Hepatic stellate cell (primary cell): ENCODE data around the gene PECR.
A peak's percentile ranks its signal among the peaks of the same experiment; 100 is the strongest.

Experiments used
- DNase-seq: peaks from one replicate; pipeline ENCODE4 v3.0.0; 2011; ENCODE audit warnings: low spot score

The PECR gene

GRCh38 chr2:216081487-216082116, at the start of gene PECR, which contains the start of gene TMEM169:
TSS of gene PECR (minus strand) at chr2:216081809. CDS start at chr2:216081741, 68 bp downstream.
TSS of gene TMEM169 (plus strand) at chr2:216081919. CDS start at chr2:216095964, 14,045 bp downstream.
- peak; percentile 85 for DNase-seq

DNA sequence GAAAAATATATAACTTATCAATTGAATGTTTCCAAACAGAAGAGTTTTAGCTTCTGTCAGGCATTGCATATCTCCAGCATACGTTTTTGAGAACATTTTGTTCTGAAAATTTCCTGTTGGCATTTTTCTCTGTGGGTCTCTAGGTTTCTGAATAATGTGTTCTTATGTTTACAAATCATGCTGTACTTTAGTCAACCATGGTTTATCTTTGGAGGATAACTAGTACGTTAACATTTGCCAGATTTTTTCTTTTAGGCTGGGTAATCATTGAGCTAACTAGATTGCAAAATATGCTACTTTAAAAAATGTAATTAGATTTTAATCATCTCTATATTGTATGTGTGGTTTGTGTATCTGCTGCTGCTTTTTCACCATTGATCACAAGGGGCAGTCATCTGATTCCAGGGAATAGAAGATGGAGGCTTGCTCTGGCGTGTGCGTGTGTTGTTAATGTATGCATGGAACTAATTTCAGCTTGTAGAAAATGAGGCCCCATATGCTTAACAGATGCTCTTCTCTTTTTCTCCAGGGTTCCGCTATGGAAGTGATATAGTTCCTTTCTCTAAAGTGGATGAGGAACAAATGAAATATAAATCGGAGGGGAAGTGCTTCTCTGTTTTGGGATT, 48.9 kb upstream of the PECR start:
- DNase-seq = no peak

GRCh38 chr2:216126943-216127342, 45.3 kb upstream of the PECR start:
- DNase-seq = no peak

GRCh38 chr2:216121255-216121654, 39.6 kb upstream of the PECR start:
- DNase-seq = no peak

GRCh38 chr2:216119986-216120385, 38.4 kb upstream of the PECR start:
- no peak for DNase-seq

GRCh38 chr2:216119146-216119545, 37.5 kb upstream of the PECR start:
- DNase-seq = no peak

DNA sequence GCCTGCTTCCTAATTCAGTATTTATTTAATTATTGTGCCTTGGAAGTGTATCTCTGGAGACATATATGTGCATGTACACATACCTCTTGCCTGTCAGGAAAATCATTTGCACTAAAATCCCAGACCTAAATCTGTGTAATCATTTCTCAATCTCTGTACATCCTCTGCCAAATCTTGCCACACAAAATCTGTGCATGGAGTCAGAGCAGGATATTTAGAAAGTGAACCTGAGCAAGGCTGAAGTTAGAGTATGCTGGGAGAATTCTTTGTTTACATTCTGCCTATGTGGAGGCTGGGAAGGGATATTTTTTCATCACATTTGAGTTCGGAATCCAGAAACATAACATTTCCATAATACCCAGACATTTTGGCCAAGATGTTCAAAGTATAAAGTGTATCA, 36.9 kb upstream of the PECR start:
- no peak for DNase-seq

- DNase-seq = no peak
Observed at GRCh38 chr2:216117561-216118340, 36.1 kb upstream of the PECR start.

- DNase-seq = no peak
Observed at GRCh38 chr2:216116418-216116817, 34.8 kb upstream of the PECR start.

GRCh38 chr2:216114714-216115531, 33.3 kb upstream of the PECR start:
- peak; percentile 96 for DNase-seq

GRCh38 chr2:216114382-216114713, 32.7 kb upstream of the PECR start:
- no peak for DNase-seq

DNA sequence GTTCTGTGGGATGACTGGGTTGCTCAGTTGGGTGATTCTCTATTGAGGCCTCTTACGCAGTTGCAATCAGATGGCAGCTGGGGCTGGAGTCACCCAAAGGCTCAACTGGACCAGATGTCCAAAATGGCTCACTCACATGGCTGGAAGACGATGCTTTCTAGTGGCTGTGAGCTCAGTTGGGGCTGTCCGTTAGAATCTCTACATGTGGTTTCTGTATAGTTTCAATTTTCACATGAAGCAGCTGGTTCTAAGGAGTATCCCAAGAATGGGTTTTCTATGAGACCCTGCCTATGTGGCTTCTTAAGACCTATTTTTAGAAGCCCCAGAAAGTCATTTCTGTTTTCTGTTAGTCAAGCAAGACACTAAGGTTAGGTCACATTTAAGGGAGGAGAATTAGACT, 32.0 kb upstream of the PECR start:
- DNase-seq = no peak

GRCh38 chr2:216112926-216113325, 31.3 kb upstream of the PECR start:
- DNase-seq = no peak

DNA sequence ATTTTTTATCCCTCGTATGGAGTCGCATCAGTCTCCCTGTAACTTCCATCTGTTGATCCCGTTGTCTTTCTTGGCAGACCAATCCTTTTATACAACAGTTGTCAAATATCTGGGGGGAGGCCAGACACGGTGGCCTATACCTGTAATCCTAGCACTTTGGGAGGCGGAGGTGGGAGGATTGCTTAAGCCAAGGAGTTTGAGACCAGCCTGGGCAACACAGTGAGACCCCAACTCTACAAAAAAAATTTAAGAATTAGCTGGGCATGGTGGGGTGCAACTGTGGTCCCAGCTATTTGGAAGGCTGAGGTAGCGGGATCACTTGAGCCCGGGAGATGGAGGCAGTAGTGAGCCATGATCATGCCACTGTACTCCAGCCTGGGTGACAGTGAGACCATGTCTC, 29.5 kb upstream of the PECR start:
- no peak for DNase-seq

GRCh38 chr2:216110620-216111019, 29.0 kb upstream of the PECR start:
- DNase-seq = no peak

GRCh38 chr2:216109962-216110614, 28.5 kb upstream of the PECR start:
- DNase-seq = no peak

GRCh38 chr2:216108967-216109921, 27.6 kb upstream of the PECR start, which contains the start of gene XRCC5:
TSS of gene XRCC5 (plus strand) at chr2:216109348. CDS start at chr2:216109437, 89 bp downstream.
- DNase-seq = peak; percentile 92

DNA sequence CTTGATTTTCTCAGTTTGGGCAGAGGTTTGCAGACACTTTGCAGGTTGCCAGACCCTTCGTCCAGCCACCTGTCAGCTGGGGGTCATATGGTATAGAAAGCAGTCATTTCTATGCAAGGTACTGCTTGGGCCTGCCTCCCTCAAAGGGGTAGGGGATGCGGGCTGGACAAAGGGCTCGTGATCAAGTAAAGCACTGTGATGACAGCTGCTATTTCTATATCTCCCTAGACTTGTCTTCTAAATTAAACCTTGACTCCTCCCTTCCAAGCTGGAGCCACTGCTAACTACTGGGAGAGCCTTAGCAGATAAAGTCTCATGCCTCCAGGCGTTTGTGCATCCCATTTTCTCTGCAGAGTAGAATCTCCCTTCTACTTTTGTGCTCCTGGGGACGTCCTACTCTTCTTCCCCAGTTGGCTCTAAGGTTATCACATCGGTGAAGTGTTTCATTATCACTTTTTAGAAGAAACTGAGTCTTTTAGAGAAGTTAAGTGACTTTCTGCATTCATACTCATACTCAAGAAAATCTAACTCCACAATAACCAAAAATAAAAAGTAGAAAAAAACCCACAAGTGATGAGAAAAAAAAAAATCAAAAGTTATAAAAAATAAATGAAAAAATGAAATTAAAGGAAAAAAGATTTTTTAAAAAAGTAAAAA, 26.8 kb upstream of the PECR start:
- DNase-seq = no peak

- DNase-seq = no peak
Observed at GRCh38 chr2:216107760-216108159, 26.2 kb upstream of the PECR start.

DNA sequence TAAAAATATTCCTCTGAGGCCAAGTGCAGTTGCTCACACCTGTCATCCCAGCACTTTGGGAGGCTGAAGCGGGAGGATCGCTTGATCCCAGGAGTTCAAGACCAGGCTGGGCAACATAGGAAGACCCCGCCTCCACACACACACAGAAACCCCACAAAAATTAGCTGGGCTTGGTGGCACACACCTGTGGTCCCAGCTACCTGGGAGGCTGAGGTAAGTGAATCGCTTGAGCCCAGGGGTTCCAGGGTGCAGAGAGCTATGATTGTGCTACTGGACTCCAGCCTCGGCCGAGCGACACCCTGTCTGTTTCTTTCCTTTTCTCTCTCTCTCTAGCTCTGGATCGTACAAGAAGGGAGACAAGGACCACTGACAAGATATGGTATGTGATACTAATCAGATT, 25.7 kb upstream of the PECR start:
- DNase-seq = no peak
